B cell (primary cell): ENCODE measurements around the gene CLIC2.

Experiments used
- EZH2 ChIP-seq: IDR thresholded peaks from 2 replicates; pipeline ENCODE4 v1.6.1; 2012; ENCODE audit warnings: borderline replicate concordance, low read depth, mild to moderate bottlenecking, moderate library complexity, low read length; ENCODE audit not compliant: insufficient read depth, poor library complexity, severe bottlenecking
- TF ChIP-seq, protein P1 (sequence below): fragments of 200-600 bp; IDR thresholded peaks from one replicate; pipeline ENCODE4 v1.8.0; 2022; ENCODE audit warnings: antibody characterized with exemption, mild to moderate bottlenecking

DNA sequence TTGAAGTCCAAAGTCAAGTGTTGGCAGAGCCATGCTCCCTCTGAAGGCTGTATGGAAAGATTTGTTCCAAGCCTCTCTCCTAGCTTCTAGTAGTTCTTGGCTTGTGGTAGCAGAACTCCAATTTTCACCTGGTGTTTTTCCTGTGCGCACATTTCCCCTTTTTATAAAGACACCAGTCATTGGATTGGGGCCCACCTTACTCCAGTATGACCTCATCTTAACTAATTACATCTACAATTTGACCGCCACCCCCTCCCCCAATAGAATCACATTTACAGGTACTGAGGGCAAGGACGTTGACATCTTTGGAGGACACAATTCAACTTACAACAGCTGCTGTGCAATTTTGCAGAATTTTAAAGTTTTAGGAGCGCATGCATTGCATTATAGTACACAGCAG is 86.9 kb downstream of the CLIC2 start:
- TF ChIP-seq, protein P1, sequence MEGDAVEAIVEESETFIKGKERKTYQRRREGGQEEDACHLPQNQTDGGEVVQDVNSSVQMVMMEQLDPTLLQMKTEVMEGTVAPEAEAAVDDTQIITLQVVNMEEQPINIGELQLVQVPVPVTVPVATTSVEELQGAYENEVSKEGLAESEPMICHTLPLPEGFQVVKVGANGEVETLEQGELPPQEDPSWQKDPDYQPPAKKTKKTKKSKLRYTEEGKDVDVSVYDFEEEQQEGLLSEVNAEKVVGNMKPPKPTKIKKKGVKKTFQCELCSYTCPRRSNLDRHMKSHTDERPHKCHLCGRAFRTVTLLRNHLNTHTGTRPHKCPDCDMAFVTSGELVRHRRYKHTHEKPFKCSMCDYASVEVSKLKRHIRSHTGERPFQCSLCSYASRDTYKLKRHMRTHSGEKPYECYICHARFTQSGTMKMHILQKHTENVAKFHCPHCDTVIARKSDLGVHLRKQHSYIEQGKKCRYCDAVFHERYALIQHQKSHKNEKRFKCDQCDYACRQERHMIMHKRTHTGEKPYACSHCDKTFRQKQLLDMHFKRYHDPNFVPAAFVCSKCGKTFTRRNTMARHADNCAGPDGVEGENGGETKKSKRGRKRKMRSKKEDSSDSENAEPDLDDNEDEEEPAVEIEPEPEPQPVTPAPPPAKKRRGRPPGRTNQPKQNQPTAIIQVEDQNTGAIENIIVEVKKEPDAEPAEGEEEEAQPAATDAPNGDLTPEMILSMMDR = no peak
- no peak for TF ChIP-seq EZH2
